Neuronal stem cell (in vitro differentiated cells): ENCODE data around the gene DNLZ.

ENCODE experiments used
- DNase-seq: peaks from one replicate; pipeline ENCODE4 v3.0.0-alpha.2; 2013; ENCODE audit warnings: low spot score
- H2AFZ ChIP-seq: one replicate; pipeline ENCODE4 v1.6.1; 2013; ENCODE audit warnings: mild to moderate bottlenecking, low read length, inconsistent platforms
- H2AK5ac ChIP-seq: 2 replicates; pipeline ENCODE4 v1.6.1; 2013; ENCODE audit warnings: low read depth, mild to moderate bottlenecking, inconsistent platforms, low read length, moderate library complexity, mixed read lengths
- H2BK120ac ChIP-seq: 2 replicates; pipeline ENCODE4 v1.6.1; 2013; ENCODE audit warnings: low read depth, mild to moderate bottlenecking, inconsistent platforms, low read length, moderate library complexity, mixed read lengths
- H2BK12ac ChIP-seq: one replicate; pipeline ENCODE4 v1.6.1; 2013; ENCODE audit warnings: low read length, inconsistent platforms
- H2BK15ac ChIP-seq: 2 replicates; pipeline ENCODE4 v1.6.1; 2013; ENCODE audit warnings: mild to moderate bottlenecking, low read length, inconsistent platforms, mixed read lengths
- H2BK5ac ChIP-seq: one replicate; pipeline ENCODE4 v1.6.1; 2013; ENCODE audit warnings: inconsistent platforms, mild to moderate bottlenecking, low read length, moderate library complexity
- H3K14ac ChIP-seq: one replicate; pipeline ENCODE4 v1.6.1; 2013; ENCODE audit warnings: low read length, inconsistent platforms
- H3K18ac ChIP-seq: 2 replicates; pipeline ENCODE4 v1.6.1; 2013; ENCODE audit warnings: low read length, inconsistent platforms
- H3K23ac ChIP-seq: 2 replicates; pipeline ENCODE4 v1.6.1; 2013; ENCODE audit warnings: low read depth, mild to moderate bottlenecking, mixed read lengths, low read length, inconsistent platforms; ENCODE audit not compliant: poor library complexity
- H3K27ac ChIP-seq: replicated peaks from 3 replicates; pipeline ENCODE4 v1.5.1; 2013; ENCODE audit warnings: low read length, inconsistent platforms
- H3K27me3 ChIP-seq, 3 experiments: 2 replicates each; pipeline ENCODE4 v1.6.1; 2013; ENCODE audit warnings: low read length in 3 of 3, mild to moderate bottlenecking in 2 of 3, inconsistent platforms in 1 of 3, low read depth in 1 of 3, mixed read lengths in 1 of 3, moderate library complexity in 1 of 3; ENCODE audit not compliant: control insufficient read depth in 3 of 3, insufficient read depth in 3 of 3
- H3K36me3 ChIP-seq, 2 donors: replicated peaks in 1 of 2; 2 replicates each; pipeline ENCODE4 v1.6.1; 2013; ENCODE audit warnings: low read length in 2 of 2; ENCODE audit not compliant: control insufficient read depth in 2 of 2, insufficient read depth in 2 of 2
- H3K4ac ChIP-seq: 2 replicates; pipeline ENCODE4 v1.6.1; 2013; ENCODE audit warnings: inconsistent platforms, mild to moderate bottlenecking, low read length, moderate library complexity
- H3K4me1 ChIP-seq, 2 donors: 1 replicate in 1 of 2; 2 replicates in 1 of 2; pipeline ENCODE4 v1.6.1; 2013; ENCODE audit warnings: low read length in 2 of 2, low read depth in 1 of 2; ENCODE audit not compliant: control insufficient read depth in 2 of 2, insufficient read depth in 1 of 2
- H3K4me2 ChIP-seq: one replicate; pipeline ENCODE4 v1.6.1; 2013; ENCODE audit warnings: mild to moderate bottlenecking, low read length, inconsistent platforms; ENCODE audit not compliant: insufficient read depth, poor library complexity, severe bottlenecking
- H3K4me3 ChIP-seq, 2 donors: 2 replicates each; pipeline ENCODE4 v1.5.1; 2013; ENCODE audit warnings: low read length in 2 of 2, mild to moderate bottlenecking in 2 of 2, inconsistent platforms in 1 of 2, moderate library complexity in 1 of 2
- H3K79me1 ChIP-seq: one replicate; pipeline ENCODE4 v1.6.1; 2013; ENCODE audit warnings: low read depth, mild to moderate bottlenecking, inconsistent platforms, low read length, moderate library complexity
- H3K9ac ChIP-seq: one replicate; pipeline ENCODE4 v1.6.1; 2013; ENCODE audit warnings: mild to moderate bottlenecking, low read depth, low read length, inconsistent platforms; ENCODE audit not compliant: poor library complexity
- H3K9me3 ChIP-seq, 2 donors: replicated peaks in 1 of 2; 2 replicates each; pipeline versions ENCODE3 to v1.6.1; 2013; ENCODE audit warnings: low read length in 2 of 2, mild to moderate bottlenecking in 2 of 2, inconsistent platforms in 1 of 2, low read depth in 1 of 2, mixed read lengths in 1 of 2, moderate library complexity in 1 of 2; ENCODE audit not compliant: control insufficient read depth in 2 of 2, insufficient read depth in 1 of 2
- H4K8ac ChIP-seq: one replicate; pipeline ENCODE4 v1.6.1; 2013; ENCODE audit warnings: low read depth, mild to moderate bottlenecking, inconsistent platforms, low read length, moderate library complexity
- H4K91ac ChIP-seq: one replicate; pipeline ENCODE4 v1.6.1; 2013; ENCODE audit warnings: low read length, low read depth, mild to moderate bottlenecking, inconsistent platforms; ENCODE audit not compliant: poor library complexity
- WGBS, 2 donors: extraction: QIAGEN DNeasy Blood & Tissue Kit; methylation state at CpG; one replicate each; pipeline ENCODE4 v1.1.7; 2013; ENCODE audit warnings: missing lambda C conversion rate in 2 of 2, mixed read lengths in 1 of 2; ENCODE audit not compliant: insufficient read length in 2 of 2, insufficient replicate concordance in 1 of 2; ENCODE audit errors: extremely low coverage in 2 of 2; 5-methylcytosine and 5-hydroxymethylcytosine counted together

The DNLZ gene

DNA sequence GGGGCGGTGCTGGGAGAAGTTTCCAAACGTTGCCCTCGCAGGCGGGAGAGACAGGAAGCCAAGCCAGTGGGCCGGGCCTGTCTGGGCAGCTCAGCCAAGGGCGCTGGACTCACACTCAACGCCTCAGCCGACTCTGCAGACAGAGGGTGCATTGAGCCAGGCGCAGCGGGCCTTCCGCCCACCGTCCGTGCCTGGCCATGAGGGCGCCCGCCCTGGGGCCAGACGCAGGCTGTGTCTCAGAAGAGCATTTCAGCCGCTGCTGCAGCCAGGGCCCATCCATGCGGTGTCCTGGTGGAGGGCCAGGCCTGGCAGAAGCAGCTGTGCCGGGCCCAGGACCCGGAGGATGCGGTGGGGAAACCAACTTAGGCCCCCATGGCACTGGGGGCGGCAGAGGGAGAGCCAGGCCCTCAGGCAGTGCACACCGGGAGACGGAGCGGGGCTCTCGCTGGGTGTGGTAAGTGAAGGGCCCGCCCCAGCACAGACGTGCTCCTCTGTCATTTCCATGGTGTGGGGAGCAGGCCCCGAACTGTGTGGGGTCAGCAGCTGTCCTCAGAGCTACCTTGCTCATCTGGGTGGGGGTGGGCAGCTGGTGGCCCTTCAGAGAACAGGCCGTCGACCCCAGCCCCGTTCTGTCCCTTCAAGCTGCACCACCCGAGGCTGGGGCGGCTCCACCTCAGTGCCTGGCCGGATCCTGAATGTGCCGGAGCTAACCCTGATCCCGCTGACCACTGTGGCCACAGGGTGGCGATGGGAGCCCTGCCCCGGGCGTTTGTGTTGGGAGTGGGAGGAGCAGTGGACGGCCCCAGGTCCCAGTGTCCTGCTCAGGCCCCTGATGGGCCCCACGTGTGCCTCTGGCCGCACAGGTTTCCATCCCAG, 18.0 kb downstream of the DNLZ start:
- H2BK120ac ChIP-seq, result no peak overlapping the region
- H3K4me3 ChIP-seq, result no peak overlapping the region
- no peak overlapping the region for H4K8ac ChIP-seq
- peak overlapping the region; percentile 95 for H3K18ac ChIP-seq
- H3K9ac ChIP-seq, result peak overlapping the region; percentile 70
- no peaks in the 10 kb centered on the region for H3K9me3 ChIP-seq
- H2AFZ ChIP-seq, result peak overlapping the region; percentile 49
- H3K36me3 ChIP-seq, result peaks cover 15 to 30% of the 10 kb centered on the region in 2 donors
- no peak for DNase-seq
- H3K23ac ChIP-seq, result peak overlapping the region; percentile 61
- peak overlapping the region; percentile 46 for H2BK12ac ChIP-seq
- no peak overlapping the region for H3K27ac ChIP-seq
- H3K27me3 ChIP-seq, result no peaks in the 10 kb centered on the region
- no peak overlapping the region for H2BK15ac ChIP-seq
- peak overlapping the region; percentile 98 for H2BK5ac ChIP-seq
- H3K4ac ChIP-seq, result peak overlapping the region; percentile 66
- H3K79me1 ChIP-seq, result peaks cover 12% of the 10 kb centered on the region
- H3K14ac ChIP-seq, result no peak overlapping the region
- no peak overlapping the region for H4K91ac ChIP-seq
- peak overlapping the region; percentile 98 for H2AK5ac ChIP-seq
- whole genome bisulfite sequencing, 2 donors, result no CpG with 5 or more reads among the region's 43 CpGs
- peaks cover 16 to 25% of the 10 kb centered on the region in 2 donors for H3K4me1 ChIP-seq
- no peak overlapping the region for H3K4me2 ChIP-seq

- H4K91ac ChIP-seq, result no peak overlapping the region
- H2BK15ac ChIP-seq, result peak overlapping the region; percentile 67
- no peak overlapping the region for H4K8ac ChIP-seq
- H3K27me3 ChIP-seq, result no peaks in the 10 kb centered on the region
- H3K27ac ChIP-seq, result no peak overlapping the region
- peaks cover 12% of the 10 kb centered on the region for H3K79me1 ChIP-seq
- no peak overlapping the region for H3K4me3 ChIP-seq
- H3K4ac ChIP-seq, result peak overlapping the region; percentile 66
- H2AK5ac ChIP-seq, result peak overlapping the region; percentile 98
- H2AFZ ChIP-seq, result no peak overlapping the region
- H3K4me2 ChIP-seq, result no peak overlapping the region
- H2BK5ac ChIP-seq, result peak overlapping the region; percentile 98
- H3K9me3 ChIP-seq, result no peaks in the 10 kb centered on the region
- H3K23ac ChIP-seq, result peak overlapping the region; percentile 17
- WGBS, 2 donors, result no CpG with 5 or more reads among the region's 21 CpGs
- peak overlapping the region; percentile 95 for H3K18ac ChIP-seq
- H2BK12ac ChIP-seq, result peak overlapping the region; percentile 22
- H3K14ac ChIP-seq, result peak overlapping the region; percentile 27
- H2BK120ac ChIP-seq, result no peak overlapping the region
- H3K36me3 ChIP-seq, result peaks cover 20 to 37% of the 10 kb centered on the region in 2 donors
- H3K9ac ChIP-seq, result no peak overlapping the region
- H3K4me1 ChIP-seq, result peaks cover 16 to 25% of the 10 kb centered on the region in 2 donors
- DNase-seq, result no peak
Measured at GRCh38 chr9:136344544-136345280, 18.8 kb downstream of the DNLZ start.

GRCh38 chr9:136343884-136344269, 19.7 kb downstream of the DNLZ start:
- Histone ChIP-seq H2BK5ac (no peak overlapping the region), H3K14ac (peak overlapping the region; percentile 100), H3K9ac (peak overlapping the region; percentile 4), H3K27ac (no peak overlapping the region), H3K79me1 (peaks cover 14% of the 10 kb centered on the region), H3K4me3 (no peak overlapping the region), H3K4ac (peak overlapping the region; percentile 96), H3K18ac (peak overlapping the region; percentile 98), H3K4me1 (peaks cover 16 to 25% of the 10 kb centered on the region in 2 donors), H3K4me2 (no peak overlapping the region), H3K9me3 (no peaks in the 10 kb centered on the region), H2AK5ac (peak overlapping the region; percentile 100), H3K27me3 (no peaks in the 10 kb centered on the region), H2AFZ (no peak overlapping the region), H2BK15ac (peak overlapping the region; percentile 72), H4K91ac (peak overlapping the region; percentile 85), H2BK120ac (peak overlapping the region; percentile 25), H4K8ac (peak overlapping the region; percentile 97), H2BK12ac (peak overlapping the region; percentile 100), H3K36me3 (peaks cover 18 to 43% of the 10 kb centered on the region in 2 donors), H3K23ac (peak overlapping the region; percentile 62)
- no CpG with 5 or more reads among the region's 24 CpGs for WGBS, 2 donors
- no peak for DNase-seq
